Measurements from ENCODE around the gene COL1A1.

- TF ChIP-seq CTCF (conservative IDR thresholded peaks at IDR 0.05; ENCODE audit: low read length), result no peak
- no peak for TF ChIP-seq EZH2phosphoT487 (IDR thresholded peaks at IDR 0.05; ENCODE audit: borderline replicate concordance, low read depth, low read length)
These were observed 39.4 kb upstream of the COL1A1 start for GRCh38 chr17:50240851-50241250.

Data from OCI-LY7 (cell line).